Upper lobe of right lung (tissue), 1 donor: ENCODE measurements around the gene NTRK3. TPM values are rescaled to one million over a fixed set of nuclear protein-coding genes. Genes with fewer than 3 reads are reported as not detected.

Experiments
- ATAC-seq: fragments of 200-7000 bp; cut with Tn5 transposase; one replicate; pipeline ENCODE4 v1.9.1; 2020; ENCODE audit warnings: mild to moderate bottlenecking, moderate library complexity
- DNase-seq: peaks from one replicate; pipeline ENCODE4 v3.0.0-alpha.2; 2020
- H3K27ac ChIP-seq: fragments of 200-600 bp; one replicate; pipeline ENCODE4 v1.8.0; 2022
- H3K27me3 ChIP-seq: fragments of 200-600 bp; one replicate; pipeline ENCODE4 v1.8.0; 2022; ENCODE audit warnings: mild to moderate bottlenecking
- H3K36me3 ChIP-seq: fragments of 200-600 bp; one replicate; pipeline ENCODE4 v1.8.0; 2022
- H3K4me1 ChIP-seq: fragments of 200-600 bp; one replicate; pipeline ENCODE4 v1.8.0; 2022
- H3K4me3 ChIP-seq: fragments of 200-600 bp; one replicate; pipeline ENCODE4 v1.8.0; 2022; ENCODE audit warnings: mild to moderate bottlenecking
- H3K9me3 ChIP-seq: fragments of 200-600 bp; one replicate; pipeline ENCODE4 v1.8.0; 2022
- intact Hi-C: fragments of 100-400 bp; cut with DNase I; formaldehyde crosslinking; loops from one replicate; pipeline ENCODE4 v1.11.0; 2022
- total RNA-seq: library from RNA; stranded (reverse); fragmentation: NEBNext Ultra II Directional; extraction: Animal tissue kit (Norgen Biotek cat#: 25700); gene quantifications from one replicate; pipeline ENCODE4 v1.2.1, GENCODE V29; 2021
- TF ChIP-seq, protein P1 (sequence below): fragments of 200-600 bp; IDR thresholded peaks from one replicate; pipeline ENCODE4 v1.8.0; 2022; ENCODE audit warnings: antibody characterized with exemption
- donor health status: DM: no; HTN: yes; CAD: no; lungs with severe emphysema.

The NTRK3 gene
- total RNA-seq, 1 donor from 2014 or later = 2.8 TPM

DNA sequence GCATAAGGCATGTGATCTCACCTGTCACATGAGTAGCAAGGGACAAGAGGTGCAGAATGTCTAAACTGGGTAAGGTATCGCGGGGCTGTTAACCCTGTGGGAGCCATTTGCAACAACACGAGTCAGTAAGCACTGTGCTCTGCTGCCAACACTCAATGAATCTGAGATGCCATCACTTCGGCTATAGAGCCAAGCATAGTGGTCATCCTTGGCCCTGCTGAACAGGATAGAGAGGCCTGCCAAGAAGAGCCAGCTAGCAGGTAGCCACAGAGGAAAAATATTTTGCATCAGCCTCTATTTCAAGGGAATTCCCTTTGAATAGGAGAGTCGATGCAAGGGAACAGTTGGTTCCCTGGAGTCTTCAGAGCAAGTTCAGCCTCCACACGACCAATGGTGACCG lies 137.8 kb downstream of the NTRK3 start:
- Histone ChIP-seq H3K9me3 (no peaks in the 10 kb centered on the region), H3K4me3 (no peak overlapping the region), H3K27ac (no peak overlapping the region), H3K36me3 (no peaks in the 10 kb centered on the region), H3K27me3 (no peaks in the 10 kb centered on the region), H3K4me1 (no peaks in the 10 kb centered on the region)
- DNase-seq (no peak), ATAC-seq (no peak)
- intact Hi-C loops = no loop called here
- TF ChIP-seq, protein P1, sequence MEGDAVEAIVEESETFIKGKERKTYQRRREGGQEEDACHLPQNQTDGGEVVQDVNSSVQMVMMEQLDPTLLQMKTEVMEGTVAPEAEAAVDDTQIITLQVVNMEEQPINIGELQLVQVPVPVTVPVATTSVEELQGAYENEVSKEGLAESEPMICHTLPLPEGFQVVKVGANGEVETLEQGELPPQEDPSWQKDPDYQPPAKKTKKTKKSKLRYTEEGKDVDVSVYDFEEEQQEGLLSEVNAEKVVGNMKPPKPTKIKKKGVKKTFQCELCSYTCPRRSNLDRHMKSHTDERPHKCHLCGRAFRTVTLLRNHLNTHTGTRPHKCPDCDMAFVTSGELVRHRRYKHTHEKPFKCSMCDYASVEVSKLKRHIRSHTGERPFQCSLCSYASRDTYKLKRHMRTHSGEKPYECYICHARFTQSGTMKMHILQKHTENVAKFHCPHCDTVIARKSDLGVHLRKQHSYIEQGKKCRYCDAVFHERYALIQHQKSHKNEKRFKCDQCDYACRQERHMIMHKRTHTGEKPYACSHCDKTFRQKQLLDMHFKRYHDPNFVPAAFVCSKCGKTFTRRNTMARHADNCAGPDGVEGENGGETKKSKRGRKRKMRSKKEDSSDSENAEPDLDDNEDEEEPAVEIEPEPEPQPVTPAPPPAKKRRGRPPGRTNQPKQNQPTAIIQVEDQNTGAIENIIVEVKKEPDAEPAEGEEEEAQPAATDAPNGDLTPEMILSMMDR = no peak

DNA sequence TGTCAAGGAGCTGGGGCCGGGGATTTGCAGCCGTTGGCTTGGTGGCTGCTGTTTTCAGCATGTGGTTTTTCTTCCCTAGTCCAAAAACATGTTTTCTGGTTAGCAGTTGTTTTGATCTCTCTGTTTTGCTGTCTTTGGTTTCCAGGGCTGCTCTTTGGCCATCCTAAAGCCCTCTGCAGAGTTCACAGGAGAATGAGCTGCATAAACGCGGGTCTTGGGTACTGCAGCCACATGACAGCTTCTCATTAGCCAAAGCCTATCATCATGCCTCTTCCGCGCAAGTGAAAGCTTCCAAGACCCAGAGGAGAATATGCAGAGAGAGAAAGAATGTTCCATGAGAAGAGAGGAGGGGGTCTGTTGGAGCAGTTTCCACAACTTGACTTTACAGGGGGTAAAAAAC lies 138.5 kb downstream of the NTRK3 start:
- ATAC-seq (no peak), DNase-seq (no peak)
- intact Hi-C loops = no loop called here
- H3K36me3 ChIP-seq = no peaks in the 10 kb centered on the region
- TF ChIP-seq, protein P1 = no peak
- no peak overlapping the region for H3K27ac ChIP-seq
- no peaks in the 10 kb centered on the region for H3K4me1 ChIP-seq
- no peak overlapping the region for H3K4me3 ChIP-seq
- H3K27me3 ChIP-seq = no peaks in the 10 kb centered on the region
- H3K9me3 ChIP-seq = no peaks in the 10 kb centered on the region

DNA sequence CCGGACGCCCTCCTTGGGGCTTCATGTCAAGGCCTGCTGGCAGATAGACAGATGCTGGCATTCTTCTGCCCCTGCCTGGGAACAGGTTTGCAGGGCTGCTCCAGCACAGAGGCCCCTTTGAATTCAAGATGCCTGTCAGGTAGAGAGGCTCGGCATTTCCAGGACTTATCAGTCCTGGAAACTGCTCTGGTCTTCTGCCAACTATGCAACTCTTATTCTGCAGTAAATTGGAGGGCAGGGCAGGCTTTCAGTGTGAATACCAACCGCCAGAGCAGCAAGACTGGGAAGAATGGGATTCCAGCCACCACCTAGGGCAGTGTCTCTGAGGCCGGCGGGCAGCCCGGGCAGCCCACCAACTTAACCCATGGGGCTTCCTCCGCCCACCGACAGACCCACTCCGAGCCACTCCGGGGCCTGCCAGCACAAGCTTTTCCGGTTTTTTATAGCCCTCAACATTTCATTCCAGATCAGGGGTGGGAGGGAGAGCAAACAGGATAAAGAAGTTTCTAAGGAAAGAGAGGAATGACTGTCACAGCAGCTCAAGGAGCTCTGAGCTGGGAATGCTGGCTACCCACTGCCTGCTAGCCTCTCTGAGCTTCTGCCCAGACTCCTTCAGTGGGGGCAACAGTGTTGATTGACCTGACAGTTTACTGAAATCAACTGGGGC lies 140.9 kb downstream of the NTRK3 start:
- H3K9me3 ChIP-seq = no peaks in the 10 kb centered on the region
- no peaks in the 10 kb centered on the region for H3K4me1 ChIP-seq
- H3K36me3 ChIP-seq = no peaks in the 10 kb centered on the region
- H3K27me3 ChIP-seq = no peaks in the 10 kb centered on the region
- no peak overlapping the region for H3K27ac ChIP-seq
- TF ChIP-seq, protein P1 = no peak
- no peak for DNase-seq
- intact Hi-C loops = no loop called here
- peak; percentile 62 for ATAC-seq
- H3K4me3 ChIP-seq = no peak overlapping the region

DNA sequence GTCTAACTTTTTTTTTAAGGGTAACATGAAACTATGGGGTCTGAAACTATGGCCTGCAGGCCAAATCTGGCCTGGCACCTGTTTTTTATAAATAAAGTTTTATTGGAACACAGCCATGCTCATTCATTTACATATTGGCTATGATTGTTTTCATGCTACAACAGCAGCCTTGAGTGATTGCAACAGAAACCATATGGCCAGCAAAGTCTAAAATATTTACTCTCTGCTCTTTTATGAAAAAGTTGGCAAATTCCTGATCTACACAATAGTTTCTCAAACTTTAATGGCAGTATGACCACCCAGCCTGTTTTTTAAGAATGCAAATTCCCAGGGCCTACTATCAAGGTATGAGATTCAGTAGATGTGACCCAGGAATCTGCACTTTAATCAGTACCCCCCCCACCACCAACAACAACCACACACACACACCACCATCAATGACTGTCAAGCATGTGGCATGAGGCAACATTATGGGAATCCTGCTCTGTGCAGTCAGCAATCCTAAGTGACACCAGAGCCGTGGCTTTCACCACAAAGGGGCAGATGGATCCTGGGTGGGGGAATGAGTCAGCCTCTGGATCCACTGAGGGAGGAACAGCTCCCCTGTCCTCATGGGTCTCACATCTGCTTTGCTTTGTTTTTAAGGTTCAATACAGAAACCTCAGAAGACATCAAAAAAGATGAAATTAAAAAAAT lies 142.8 kb downstream of the NTRK3 start:
- H3K36me3 ChIP-seq = no peaks in the 10 kb centered on the region
- ATAC-seq (no peak), DNase-seq (no peak)
- no peak overlapping the region for H3K27ac ChIP-seq
- H3K27me3 ChIP-seq = no peaks in the 10 kb centered on the region
- TF ChIP-seq, protein P1 = no peak
- no peak overlapping the region for H3K4me3 ChIP-seq
- no peaks in the 10 kb centered on the region for H3K9me3 ChIP-seq
- H3K4me1 ChIP-seq = no peaks in the 10 kb centered on the region
- intact Hi-C loops = no loop called here

DNA sequence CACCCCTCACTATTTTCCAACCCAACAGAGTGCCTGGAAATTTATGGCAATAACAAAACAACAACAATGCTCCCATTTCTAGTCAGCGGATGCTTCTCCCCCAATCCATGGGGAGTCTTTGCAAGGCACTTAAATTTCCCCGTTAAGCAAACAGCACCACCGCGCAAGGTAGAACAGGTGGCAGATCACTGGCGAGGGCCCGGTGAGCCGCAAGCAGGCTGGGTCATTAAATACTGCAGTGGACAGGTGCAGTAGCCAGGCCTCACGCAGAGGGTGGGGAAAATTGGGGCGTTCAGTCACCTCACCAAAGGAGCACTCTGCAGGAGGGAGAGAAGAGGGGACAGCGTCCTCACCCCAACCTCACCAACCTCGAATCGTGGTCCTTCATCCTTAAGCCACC lies 147.5 kb downstream of the NTRK3 start:
- TF ChIP-seq, protein P1 = no peak
- DNase-seq (no peak), ATAC-seq (no peak)
- Histone ChIP-seq H3K27me3 (no peaks in the 10 kb centered on the region), H3K4me1 (no peaks in the 10 kb centered on the region), H3K4me3 (no peak overlapping the region), H3K9me3 (no peaks in the 10 kb centered on the region), H3K27ac (no peak overlapping the region), H3K36me3 (no peaks in the 10 kb centered on the region)
- intact Hi-C loops = no loop called here
